Smooth muscle cell (in vitro differentiated cells): ENCODE data around the gene CDC42EP3. TPM values are rescaled to one million over a fixed set of nuclear protein-coding genes. Genes with fewer than 3 reads are reported as not detected.

ENCODE experiments used
- DNase-seq: peaks from one replicate; lab custom pipeline; 2025; ENCODE audit not compliant: unreplicated experiment; lab: John Stamatoyannopoulos, UW
- H2AFZ ChIP-seq: fragments of 200-600 bp; sonication (generic); 2 replicates; pipeline ENCODE4 v1.6.0; 2016; ENCODE audit warnings: antibody characterized with exemption, low read depth, mild to moderate bottlenecking
- H3F3A ChIP-seq: fragments of 200-600 bp; sonication (generic); 2 replicates; pipeline ENCODE4 v1.6.0; 2017; ENCODE audit warnings: antibody characterized with exemption, low read depth
- H3K27ac ChIP-seq: fragments of 200-600 bp; sonication (generic); 2 replicates; pipeline ENCODE4 v1.5.1; 2016; ENCODE audit warnings: low read depth, mild to moderate bottlenecking
- H3K27me3 ChIP-seq: fragments of 200-600 bp; sonication (generic); 2 replicates; pipeline ENCODE4 v1.6.1; 2016; ENCODE audit warnings: low read depth, mild to moderate bottlenecking
- H3K36me3 ChIP-seq: fragments of 200-600 bp; sonication (generic); 2 replicates; pipeline ENCODE4 v1.5.1; 2016; ENCODE audit warnings: low read depth
- H3K4me1 ChIP-seq: fragments of 200-600 bp; sonication (generic); 2 replicates; pipeline ENCODE4 v1.5.1; 2016; ENCODE audit warnings: low read depth
- H3K4me2 ChIP-seq: fragments of 200-600 bp; sonication (generic); 2 replicates; pipeline ENCODE4 v1.6.0; 2016; ENCODE audit warnings: mild to moderate bottlenecking
- H3K4me3 ChIP-seq: fragments of 200-600 bp; sonication (generic); 2 replicates; pipeline ENCODE4 v1.5.1; 2016; ENCODE audit warnings: mild to moderate bottlenecking
- H3K79me2 ChIP-seq: fragments of 200-600 bp; sonication (generic); 2 replicates; pipeline ENCODE4 v1.6.0; 2016; ENCODE audit warnings: low read depth, mild to moderate bottlenecking
- H3K9ac ChIP-seq: fragments of 200-600 bp; sonication (generic); 2 replicates; pipeline ENCODE4 v1.6.0; 2016; ENCODE audit warnings: low read depth
- H3K9me3 ChIP-seq: fragments of 200-600 bp; sonication (generic); replicated peaks from 2 replicates; pipeline ENCODE4 v1.5.1; 2016; ENCODE audit warnings: low read depth
- H4K20me1 ChIP-seq: fragments of 200-600 bp; sonication (generic); 2 replicates; pipeline ENCODE4 v1.6.0; 2016; ENCODE audit warnings: low read depth
- CTCF ChIP-seq: fragments of 200-600 bp; sonication (generic); IDR thresholded peaks from 2 replicates; pipeline ENCODE4 v1.5.1; 2017; ENCODE audit warnings: borderline replicate concordance, mild to moderate bottlenecking, antibody characterized with exemption; ENCODE audit not compliant: insufficient read depth, poor library complexity, severe bottlenecking
- WGBS: methylation state at CpG from one replicate; pipeline ENCODE4 v1.1.7; 2016; ENCODE audit warnings: low lambda C conversion rate; 5-methylcytosine and 5-hydroxymethylcytosine counted together
- polyA plus RNA-seq: library from polyadenylated mRNA; unstranded; fragments of >200 nt; fragmentation: Nextera tagmentation; extraction: Ambion mirVana; gene quantifications from 2 replicates; pipeline ENCODE4 v1.2.1, GENCODE V29; 2016
- total RNA-seq: library from RNA; depleted of rRNA; stranded (reverse); fragments of >200 nt; gene quantifications from 2 replicates; pipeline ENCODE4 v1.2.3, GENCODE V29; 2014

CDC42EP3 gene
- total and polyA plus RNA-seq, 2 experiments from 2014 or later = 40.0 to 51.1 TPM

GRCh38 chr2:37665043-37665442 lies 6.4 kb downstream of the CDC42EP3 start:
- peaks cover 21% of the 10 kb centered on the region for H3K4me1 ChIP-seq
- DNase-seq = no peak
- no peak overlapping the region for H3K4me3 ChIP-seq
- peaks cover 95% of the 10 kb centered on the region for H3K79me2 ChIP-seq
- no peaks in the 10 kb centered on the region for H3K36me3 ChIP-seq
- no peaks in the 10 kb centered on the region for H3K27me3 ChIP-seq
- no peak for TF ChIP-seq CTCF
- H3K9ac ChIP-seq = no peak overlapping the region
- peaks cover 96% of the 10 kb centered on the region for H4K20me1 ChIP-seq
- peak overlapping the region; percentile 33 for H3K27ac ChIP-seq
- no peak overlapping the region for H2AFZ ChIP-seq
- WGBS = 95% methylated on average over 2 of the region's 2 CpGs
- no peaks in the 10 kb centered on the region for H3F3A ChIP-seq
- no peaks in the 10 kb centered on the region for H3K9me3 ChIP-seq
- H3K4me2 ChIP-seq = peak overlapping the region; percentile 66

- peaks cover 95% of the 10 kb centered on the region for H3K79me2 ChIP-seq
- no peak overlapping the region for H3K4me2 ChIP-seq
- no peak overlapping the region for H3K27ac ChIP-seq
- no peak overlapping the region for H3K9ac ChIP-seq
- H3K9me3 ChIP-seq = no peaks in the 10 kb centered on the region
- H3K36me3 ChIP-seq = no peaks in the 10 kb centered on the region
- H4K20me1 ChIP-seq = peaks cover 96% of the 10 kb centered on the region
- WGBS = 41% methylated on average over 2 of the region's 2 CpGs
- no peaks in the 10 kb centered on the region for H3F3A ChIP-seq
- no peak for TF ChIP-seq CTCF
- no peaks in the 10 kb centered on the region for H3K27me3 ChIP-seq
- DNase-seq = no peak
- H3K4me1 ChIP-seq = peaks cover 16% of the 10 kb centered on the region
- no peak overlapping the region for H3K4me3 ChIP-seq
- no peak overlapping the region for H2AFZ ChIP-seq
Measured at GRCh38 chr2:37664231-37664643, 7.2 kb downstream of the CDC42EP3 start.

- Histone ChIP-seq H2AFZ (no peak overlapping the region), H3K9me3 (no peaks in the 10 kb centered on the region), H3K4me2 (no peak overlapping the region), H3K79me2 (peaks cover 95% of the 10 kb centered on the region), H3K36me3 (no peaks in the 10 kb centered on the region), H3K27me3 (no peaks in the 10 kb centered on the region), H3K9ac (no peak overlapping the region), H3K4me3 (no peak overlapping the region), H3K4me1 (peaks cover 13% of the 10 kb centered on the region), H4K20me1 (peaks cover 96% of the 10 kb centered on the region), H3F3A (no peaks in the 10 kb centered on the region), H3K27ac (no peak overlapping the region)
- whole genome bisulfite sequencing = 98% methylated on average over 7 of the region's 7 CpGs
- no peak for DNase-seq
- TF ChIP-seq CTCF = no peak
Measured at GRCh38 chr2:37663390-37663789, 8.1 kb downstream of the CDC42EP3 start.

- peaks cover 84% of the 10 kb centered on the region for H3K79me2 ChIP-seq
- WGBS = 92% methylated on average over 5 of the region's 5 CpGs
Measured at GRCh38 chr2:37659723-37660122, 11.7 kb downstream of the CDC42EP3 start.

More at GRCh38 chr2:37659723-37660122, 11.7 kb downstream of the CDC42EP3 start:
- no peak for DNase-seq
- no peaks in the 10 kb centered on the region for H3K27me3 ChIP-seq
- H3K4me1 ChIP-seq = peaks cover 26% of the 10 kb centered on the region
- H3K9me3 ChIP-seq = no peaks in the 10 kb centered on the region
- no peak overlapping the region for H3K27ac ChIP-seq
- H4K20me1 ChIP-seq = peaks cover 86% of the 10 kb centered on the region
- no peaks in the 10 kb centered on the region for H3K36me3 ChIP-seq
- no peak overlapping the region for H3K4me3 ChIP-seq
- H3K9ac ChIP-seq = no peak overlapping the region
- H3K4me2 ChIP-seq = no peak overlapping the region
- TF ChIP-seq CTCF = no peak
- H3F3A ChIP-seq = no peaks in the 10 kb centered on the region
- H2AFZ ChIP-seq = no peak overlapping the region
